ENCODE results near the gene PNPLA7.

DNA sequence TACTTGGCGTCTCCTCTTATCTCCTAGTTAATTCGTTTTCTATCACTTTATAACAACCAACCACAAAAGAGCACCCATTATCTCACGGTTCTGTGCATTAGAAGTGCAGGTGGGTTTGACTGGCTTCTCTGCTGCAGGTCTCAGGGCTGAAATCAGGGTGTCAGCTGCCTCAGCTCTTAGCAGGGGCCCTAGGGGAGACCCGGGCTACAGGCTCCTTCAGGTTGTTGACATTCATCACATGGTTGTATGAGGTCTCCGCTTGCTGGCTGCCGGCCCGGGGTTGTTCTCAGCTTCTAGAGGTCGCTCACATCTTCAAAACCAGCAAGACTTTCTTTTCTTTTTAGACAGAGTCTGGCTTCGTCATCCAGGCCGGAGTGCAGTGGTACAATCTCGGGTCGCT lies 43.0 kb upstream of the PNPLA7 start:
- TF ChIP-seq, protein P1, sequence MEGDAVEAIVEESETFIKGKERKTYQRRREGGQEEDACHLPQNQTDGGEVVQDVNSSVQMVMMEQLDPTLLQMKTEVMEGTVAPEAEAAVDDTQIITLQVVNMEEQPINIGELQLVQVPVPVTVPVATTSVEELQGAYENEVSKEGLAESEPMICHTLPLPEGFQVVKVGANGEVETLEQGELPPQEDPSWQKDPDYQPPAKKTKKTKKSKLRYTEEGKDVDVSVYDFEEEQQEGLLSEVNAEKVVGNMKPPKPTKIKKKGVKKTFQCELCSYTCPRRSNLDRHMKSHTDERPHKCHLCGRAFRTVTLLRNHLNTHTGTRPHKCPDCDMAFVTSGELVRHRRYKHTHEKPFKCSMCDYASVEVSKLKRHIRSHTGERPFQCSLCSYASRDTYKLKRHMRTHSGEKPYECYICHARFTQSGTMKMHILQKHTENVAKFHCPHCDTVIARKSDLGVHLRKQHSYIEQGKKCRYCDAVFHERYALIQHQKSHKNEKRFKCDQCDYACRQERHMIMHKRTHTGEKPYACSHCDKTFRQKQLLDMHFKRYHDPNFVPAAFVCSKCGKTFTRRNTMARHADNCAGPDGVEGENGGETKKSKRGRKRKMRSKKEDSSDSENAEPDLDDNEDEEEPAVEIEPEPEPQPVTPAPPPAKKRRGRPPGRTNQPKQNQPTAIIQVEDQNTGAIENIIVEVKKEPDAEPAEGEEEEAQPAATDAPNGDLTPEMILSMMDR (IDR thresholded peaks at IDR 0.05) = no peak
- TF ChIP-seq EP300 (IDR thresholded peaks at IDR 0.05; ENCODE audit: low read depth) = no peak
- no peak for TF ChIP-seq POLR2AphosphoS5 (IDR thresholded peaks at IDR 0.05)

Data from transverse colon (tissue), 4 donors.